Dermis lymphatic vessel endothelial cell (primary cell): ENCODE results near the gene RPS29. TPM values are rescaled to one million over a fixed set of nuclear protein-coding genes. Genes with fewer than 3 reads are reported as not detected.

Source experiments
- total RNA-seq: library from RNA; depleted of rRNA; stranded (reverse); fragments of >200 nt; gene quantifications from 2 replicates; pipeline ENCODE4 v1.2.1, GENCODE V29; 2014

The RPS29 gene
- 1,774 and 3,071 TPM in 2 replicates for total RNA-seq

DNA sequence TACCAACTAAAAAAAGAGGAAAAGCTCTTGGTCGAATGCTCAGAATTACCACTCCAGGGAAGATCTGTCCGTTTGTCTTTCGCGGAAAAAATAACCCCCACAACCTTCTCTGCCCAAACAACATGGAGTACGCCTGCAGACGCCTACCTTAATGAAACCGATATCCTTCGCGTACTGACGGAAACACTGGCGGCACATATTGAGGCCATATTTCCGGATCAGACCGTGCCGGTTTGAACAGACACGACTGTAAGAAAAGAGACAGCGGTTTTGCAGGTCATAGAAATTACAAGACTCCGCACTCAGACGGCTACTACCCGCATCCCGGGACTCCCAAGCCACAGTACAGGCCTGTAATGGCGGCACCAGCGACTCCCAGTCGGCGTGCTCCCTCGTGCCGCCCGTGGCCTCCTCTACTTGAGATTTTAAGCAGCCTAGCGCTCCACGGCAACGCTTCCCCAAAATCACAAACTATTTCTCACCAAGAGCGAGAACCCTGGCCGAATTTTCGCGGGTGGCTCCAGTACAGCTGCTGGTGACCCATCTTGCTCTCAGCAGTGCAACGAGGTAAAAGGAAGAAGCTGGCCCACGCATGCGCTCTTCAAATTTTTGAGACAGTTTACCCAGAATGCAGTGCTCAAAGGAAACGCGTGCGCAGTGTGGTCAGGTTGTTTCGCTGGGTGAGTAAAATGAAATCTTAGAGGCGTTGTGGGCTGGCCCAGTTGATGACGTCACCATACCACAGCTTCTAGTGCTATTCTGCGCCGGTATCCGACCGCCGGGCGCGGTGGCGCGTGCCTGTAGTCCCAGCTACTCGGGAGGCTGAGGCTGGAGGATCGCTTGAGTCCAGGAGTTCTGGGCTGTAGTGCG lies at the start of gene RPS29:
RPS29 (minus strand) TSS at position 578 of the 870 bp plus-strand sequence; CDS start at position 544, 34 bp downstream.

GRCh38 chr14:49634547-49635334 lies 48.6 kb upstream of the RPS29 start, which contains the start of gene DNAAF2:
Gene DNAAF2, minus strand, starts transcription at chr14:49635244. Its CDS starts 95 bp downstream, at chr14:49635149.

DNA sequence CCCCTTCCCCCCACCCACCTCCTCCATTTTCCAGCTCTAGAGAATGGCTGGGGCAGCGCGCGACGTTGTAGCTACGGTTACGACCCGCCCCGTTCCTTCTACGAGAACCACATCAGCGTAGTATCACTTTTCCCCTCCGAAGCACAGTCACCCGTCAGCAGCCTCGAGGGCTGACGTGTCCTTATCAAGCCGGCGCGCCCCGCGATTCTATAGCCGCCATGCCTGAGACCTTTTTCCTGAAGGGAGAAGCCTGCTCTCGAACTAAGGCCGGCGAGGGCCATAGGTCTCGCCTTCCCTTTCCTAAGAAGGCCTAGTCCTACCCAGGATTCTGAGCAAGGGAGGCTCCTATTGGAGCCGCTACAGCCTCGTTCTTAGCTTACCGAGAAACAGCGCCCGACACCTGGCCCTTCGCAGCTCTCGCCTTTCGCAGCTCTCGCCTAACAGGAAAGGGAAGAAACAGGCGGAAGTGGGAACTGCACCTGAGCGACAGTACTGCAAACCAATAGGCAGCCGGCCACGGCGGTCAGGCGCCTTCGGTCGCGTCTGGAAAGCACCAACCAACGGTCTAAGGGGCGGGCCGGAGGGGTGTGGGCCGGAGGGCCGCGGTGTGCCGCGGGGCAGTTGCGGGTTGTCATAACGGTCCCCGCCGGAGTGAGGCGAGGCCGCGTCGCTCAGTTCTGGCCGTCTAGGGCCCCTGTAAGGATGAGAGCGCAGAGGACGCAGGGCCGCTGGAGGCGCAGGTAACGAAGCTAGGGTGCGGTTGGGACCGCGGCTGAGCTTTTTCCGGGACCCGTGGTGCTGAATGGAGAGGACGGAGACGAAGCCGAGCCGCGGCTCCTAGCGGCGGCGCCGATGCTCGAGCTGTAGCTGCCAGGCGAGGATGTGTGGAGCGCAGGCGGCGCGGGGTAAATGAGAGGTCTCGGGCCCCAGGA lies 34.3 kb upstream of the RPS29 start, which contains the start of the genes MGAT2 and RPL36AL:
MGAT2 (plus strand) TSS at position 618 of the 932 bp plus-strand sequence. CDS start 470 bp downstream, outside the sequence.
RPL36AL (minus strand) TSS at position 445 of the 932 bp plus-strand sequence. CDS start 1,522 bp downstream, outside the sequence.

DNA sequence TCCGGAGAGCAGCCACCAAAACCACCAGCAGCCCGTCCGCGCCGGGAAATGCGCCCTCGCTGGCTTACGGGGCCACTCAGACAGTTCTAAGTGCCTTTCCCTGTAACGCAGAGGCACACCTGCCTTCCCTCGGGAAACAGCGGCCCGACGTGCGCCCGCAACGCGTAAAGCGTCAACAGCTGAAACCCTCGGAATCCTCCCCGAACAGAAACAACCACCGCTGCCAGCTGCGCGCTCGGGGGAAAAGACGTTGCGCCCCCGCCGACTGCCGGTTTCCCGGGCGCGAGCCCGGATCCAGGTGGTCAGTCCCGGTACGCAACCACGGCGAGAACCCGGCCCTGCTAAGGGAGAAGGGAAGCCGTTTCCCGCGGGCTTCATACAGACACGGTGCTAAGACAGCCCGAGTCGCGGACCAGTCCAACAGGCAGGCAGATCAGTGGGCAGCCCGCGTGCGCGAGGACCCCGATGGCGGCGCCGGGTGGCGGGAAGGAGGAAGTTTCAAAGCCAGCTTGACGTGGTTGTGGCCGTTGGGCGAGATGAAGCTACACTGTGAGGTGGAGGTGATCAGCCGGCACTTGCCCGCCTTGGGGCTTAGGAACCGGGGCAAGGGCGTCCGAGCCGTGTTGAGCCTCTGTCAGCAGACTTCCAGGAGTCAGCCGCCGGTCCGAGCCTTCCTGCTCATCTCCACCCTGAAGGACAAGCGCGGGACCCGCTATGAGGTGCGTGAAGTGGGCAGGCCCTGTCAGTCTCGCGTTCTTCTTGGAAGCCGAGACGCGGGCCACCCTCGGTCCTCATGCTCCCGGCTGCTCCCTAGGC lies 12.5 kb upstream of the RPS29 start, which contains the start of gene LRR1:
LRR1 (plus strand) TSS at position 456 of the 816 bp plus-strand sequence; CDS start at position 537, 81 bp downstream.

Other genes starting within 250 kb of the RPS29 start
- gene LRR1, start 12.6 kb upstream of the RPS29 start, total RNA-seq = 12.4 and 12.9 TPM in 2 replicates
- 271 and 341 TPM in 2 replicates for gene RPL36AL, start 34.2 kb upstream of the RPS29 start, total RNA-seq
- 53.7 and 63.3 TPM in 2 replicates for gene MGAT2, start 34.4 kb upstream of the RPS29 start, total RNA-seq
- gene DNAAF2, start 48.9 kb upstream of the RPS29 start, total RNA-seq = 9.0 and 10.7 TPM in 2 replicates
- gene POLE2, start 101.8 kb upstream of the RPS29 start, total RNA-seq = 3.4 and 4.2 TPM in 2 replicates
- 2.6 and 3.6 TPM in 2 replicates for gene KLHDC1, start 106.7 kb upstream of the RPS29 start, total RNA-seq
- gene KLHDC2, start 181.8 kb upstream of the RPS29 start, total RNA-seq = 87.9 and 91.1 TPM in 2 replicates